ENCODE data around the gene SPDYE9. TPM values are rescaled to one million over a fixed set of nuclear protein-coding genes. Genes with fewer than 3 reads are reported as not detected.
"Not testable (repeated sequence)": the region's sequence is repeated elsewhere in the genome, so short reads cannot be mapped to it uniquely, and the experiment has no call there.

The SPDYE9 gene
- not detected for total RNA-seq

- not testable (repeated sequence) for DNase-seq (ENCODE audit: low spot score)
Observed at GRCh38 chr7:73085938-73086337, at the start of gene SPDYE9. TSS of gene SPDYE9 (minus strand) at chr7:73086038. CDS start at chr7:73084238, 1,800 bp downstream.

GRCh38 chr7:73134866-73135265 is 49.0 kb upstream of the SPDYE9 start:
- DNase-seq (ENCODE audit: low spot score) = not testable (repeated sequence)

- not testable (repeated sequence) for DNase-seq (ENCODE audit: low spot score)
Observed at GRCh38 chr7:73132651-73133217, 46.9 kb upstream of the SPDYE9 start.

GRCh38 chr7:73130612-73131011 is 44.8 kb upstream of the SPDYE9 start:
- DNase-seq (ENCODE audit: low spot score) = not testable (repeated sequence)

- DNase-seq (ENCODE audit: low spot score) = not testable (repeated sequence)
Observed at GRCh38 chr7:73124126-73124525, 38.3 kb upstream of the SPDYE9 start.

GRCh38 chr7:73122778-73123447 is 37.1 kb upstream of the SPDYE9 start:
- DNase-seq (ENCODE audit: low spot score) = not testable (repeated sequence)

GRCh38 chr7:73118155-73118554 is 32.3 kb upstream of the SPDYE9 start:
- DNase-seq (ENCODE audit: low spot score) = not testable (repeated sequence)

- DNase-seq (ENCODE audit: low spot score) = not testable (repeated sequence)
Observed at GRCh38 chr7:73057811-73058210, 28.0 kb downstream of the SPDYE9 start, which contains the start of gene SPDYE11. TSS of gene SPDYE11 (minus strand) at chr7:73057911. CDS start at chr7:73056111, 1,800 bp downstream.

- DNase-seq (ENCODE audit: low spot score) = not testable (repeated sequence)
Observed at GRCh38 chr7:73029666-73030065, 56.2 kb downstream of the SPDYE9 start, which contains the start of gene SPDYE8. TSS of gene SPDYE8 (minus strand) at chr7:73029766. CDS start at chr7:73027966, 1,800 bp downstream.

Other genes with a start within 250 kb of the SPDYE9 start
- gene POM121, start 160.9 kb downstream of the SPDYE9 start, total RNA-seq = 44.0 TPM
- 2.1 TPM for gene TRIM74, start 116.6 kb downstream of the SPDYE9 start, total RNA-seq
- not detected for gene SPDYE8, start 56.3 kb downstream of the SPDYE9 start, total RNA-seq
- not detected for gene SPDYE11, start 28.1 kb downstream of the SPDYE9 start, total RNA-seq
- 23.8 TPM for gene NSUN5, start 222.8 kb upstream of the SPDYE9 start, total RNA-seq
- gene TRIM50, start 242.0 kb upstream of the SPDYE9 start, total RNA-seq = not detected
- gene FKBP6, start 242.1 kb upstream of the SPDYE9 start, total RNA-seq = not detected